HepG2 (cell line): Measurements from ENCODE around the gene DCP2. TPM values are rescaled to one million over a fixed set of nuclear protein-coding genes. Genes with fewer than 3 reads are reported as not detected.

ENCODE experiments used
- NFKB2 ChIP-seq: sonication (generic); formaldehyde crosslinking; IDR thresholded peaks from 2 replicates; pipeline ENCODE4 v1.4.0; 2020; ENCODE audit warnings: missing genetic modification reagents, borderline replicate concordance
- SIN3B ChIP-seq: fragments of 150-350 bp; IDR thresholded peaks from 2 replicates; pipeline ENCODE4 v1.6.1; 2014; ENCODE audit warnings: low read length
- ZNF317 ChIP-seq: sonication (generic); formaldehyde crosslinking; IDR thresholded peaks from 2 replicates; pipeline ENCODE4 v1.5.0; 2020; ENCODE audit warnings: mild to moderate bottlenecking, missing genetic modification reagents
- ZNF619 ChIP-seq: sonication (generic); formaldehyde crosslinking; IDR thresholded peaks from 2 replicates; pipeline ENCODE4 v1.4.0; 2020; ENCODE audit warnings: mild to moderate bottlenecking, missing genetic modification reagents
- ZNF766 ChIP-seq: sonication (generic); formaldehyde crosslinking; IDR thresholded peaks from 2 replicates; pipeline ENCODE4 v1.5.0; 2020; ENCODE audit warnings: missing genetic modification reagents, borderline replicate concordance
- polyA plus RNA-seq, 8 experiments: library from polyadenylated mRNA; depleted of rRNA in 3 of 8; stranded (reverse) in 7 of 8; unstranded in 1 of 8; fragments of >200 nt; fragmentation: Illumina TruSeq in 4 of 8; extraction: Trizol in 4 of 8; gene quantifications; 2 replicates each; pipeline versions ENCODE4 v1.2.1 to v1.2.3, GENCODE V29; 2011 to 2016; ENCODE audit warnings: low read depth in 4 of 8, missing spikeins in 1 of 8, mixed read lengths in 1 of 8; ENCODE audit not compliant: insufficient read depth in 1 of 8
- total RNA-seq, 5 experiments: library from RNA; depleted of rRNA; stranded (reverse); fragments of >200 nt; fragmentation: Illumina TruSeq; extraction: Trizol; gene quantifications; 2 replicates each; pipeline ENCODE4 v1.2.3, GENCODE V29; 2016; ENCODE audit warnings: low read depth in 1 of 5
- TF ChIP-seq, protein P1 (sequence below): IDR thresholded peaks from 2 replicates; pipeline ENCODE4 v1.6.1; 2016; ENCODE audit warnings: missing compliant biosample characterization, missing genetic modification reagents, borderline replicate concordance
- TF ChIP-seq, protein P2 (sequence below): sonication (generic); formaldehyde crosslinking; IDR thresholded peaks from 2 replicates; pipeline ENCODE4 v1.4.0; 2020; ENCODE audit warnings: low read depth, missing genetic modification reagents
- TF ChIP-seq, protein P3 (sequence below): sonication (generic); formaldehyde crosslinking; IDR thresholded peaks from 2 replicates; pipeline ENCODE4 v1.4.0; 2020; ENCODE audit warnings: missing genetic modification reagents
- TF ChIP-seq, protein P4 (sequence below): IDR thresholded peaks from 2 replicates; pipeline ENCODE4 v1.6.1; 2016; ENCODE audit warnings: mild to moderate bottlenecking
- TF ChIP-seq, protein P5 (sequence below): IDR thresholded peaks from 2 replicates; pipeline ENCODE4 v1.6.1; 2016; ENCODE audit warnings: low read depth, missing genetic modification reagents, missing compliant biosample characterization
- TF ChIP-seq, protein P6 (sequence below): sonication (generic); formaldehyde crosslinking; conservative IDR thresholded peaks from 2 replicates; pipeline ENCODE4 v1.4.0; 2020; ENCODE audit warnings: mild to moderate bottlenecking, missing genetic modification reagents, moderate library complexity

DCP2 gene
- total and polyA plus RNA-seq, 2 of the 13 experiments (the other 11 are each of a cell fraction or from before 2014, with no cell fraction given): 16.2 to 63.4 TPM

DNA sequence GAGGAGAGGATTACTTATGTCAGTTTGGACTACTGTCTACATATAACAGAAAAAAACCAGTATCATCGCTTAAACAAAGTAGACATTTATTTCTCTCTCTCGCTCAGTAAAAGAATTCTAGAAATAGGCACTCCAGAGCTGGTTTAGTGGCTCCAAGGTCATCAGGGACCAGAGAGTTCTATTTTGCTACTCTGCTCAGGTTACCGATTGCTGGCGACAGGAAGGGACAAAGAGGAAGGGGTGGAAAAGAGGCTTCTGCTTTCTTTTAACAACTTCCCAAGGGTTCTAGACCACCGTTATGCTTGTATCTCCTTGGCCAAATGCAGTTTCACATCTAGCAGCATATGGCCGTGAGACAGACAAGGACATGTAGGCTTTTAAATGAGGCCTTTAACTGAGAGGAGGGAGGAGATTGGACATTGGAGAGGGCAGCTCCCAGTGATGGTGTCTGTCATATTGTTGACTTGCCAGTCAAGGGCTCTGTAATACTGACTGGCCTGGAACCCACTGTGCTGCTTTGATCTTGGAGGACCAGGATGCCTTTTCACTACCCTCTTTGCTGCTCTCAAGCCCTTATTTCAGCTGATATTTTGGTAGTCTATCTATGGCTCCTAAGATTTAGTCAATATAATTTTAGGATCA lies 15.6 kb upstream of the DCP2 start (continued):
- TF ChIP-seq, protein P1, sequence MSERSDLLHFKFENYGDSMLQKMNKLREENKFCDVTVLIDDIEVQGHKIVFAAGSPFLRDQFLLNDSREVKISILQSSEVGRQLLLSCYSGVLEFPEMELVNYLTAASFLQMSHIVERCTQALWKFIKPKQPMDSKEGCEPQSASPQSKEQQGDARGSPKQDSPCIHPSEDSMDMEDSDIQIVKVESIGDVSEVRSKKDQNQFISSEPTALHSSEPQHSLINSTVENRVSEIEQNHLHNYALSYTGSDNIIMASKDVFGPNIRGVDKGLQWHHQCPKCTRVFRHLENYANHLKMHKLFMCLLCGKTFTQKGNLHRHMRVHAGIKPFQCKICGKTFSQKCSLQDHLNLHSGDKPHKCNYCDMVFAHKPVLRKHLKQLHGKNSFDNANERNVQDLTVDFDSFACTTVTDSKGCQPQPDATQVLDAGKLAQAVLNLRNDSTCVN: peak; percentile 94
- no peak for TF ChIP-seq ZNF766 (CRISPR knock-in tag)
- peak; percentile 93 for TF ChIP-seq ZNF317 (CRISPR knock-in tag)
- TF ChIP-seq, protein P2, sequence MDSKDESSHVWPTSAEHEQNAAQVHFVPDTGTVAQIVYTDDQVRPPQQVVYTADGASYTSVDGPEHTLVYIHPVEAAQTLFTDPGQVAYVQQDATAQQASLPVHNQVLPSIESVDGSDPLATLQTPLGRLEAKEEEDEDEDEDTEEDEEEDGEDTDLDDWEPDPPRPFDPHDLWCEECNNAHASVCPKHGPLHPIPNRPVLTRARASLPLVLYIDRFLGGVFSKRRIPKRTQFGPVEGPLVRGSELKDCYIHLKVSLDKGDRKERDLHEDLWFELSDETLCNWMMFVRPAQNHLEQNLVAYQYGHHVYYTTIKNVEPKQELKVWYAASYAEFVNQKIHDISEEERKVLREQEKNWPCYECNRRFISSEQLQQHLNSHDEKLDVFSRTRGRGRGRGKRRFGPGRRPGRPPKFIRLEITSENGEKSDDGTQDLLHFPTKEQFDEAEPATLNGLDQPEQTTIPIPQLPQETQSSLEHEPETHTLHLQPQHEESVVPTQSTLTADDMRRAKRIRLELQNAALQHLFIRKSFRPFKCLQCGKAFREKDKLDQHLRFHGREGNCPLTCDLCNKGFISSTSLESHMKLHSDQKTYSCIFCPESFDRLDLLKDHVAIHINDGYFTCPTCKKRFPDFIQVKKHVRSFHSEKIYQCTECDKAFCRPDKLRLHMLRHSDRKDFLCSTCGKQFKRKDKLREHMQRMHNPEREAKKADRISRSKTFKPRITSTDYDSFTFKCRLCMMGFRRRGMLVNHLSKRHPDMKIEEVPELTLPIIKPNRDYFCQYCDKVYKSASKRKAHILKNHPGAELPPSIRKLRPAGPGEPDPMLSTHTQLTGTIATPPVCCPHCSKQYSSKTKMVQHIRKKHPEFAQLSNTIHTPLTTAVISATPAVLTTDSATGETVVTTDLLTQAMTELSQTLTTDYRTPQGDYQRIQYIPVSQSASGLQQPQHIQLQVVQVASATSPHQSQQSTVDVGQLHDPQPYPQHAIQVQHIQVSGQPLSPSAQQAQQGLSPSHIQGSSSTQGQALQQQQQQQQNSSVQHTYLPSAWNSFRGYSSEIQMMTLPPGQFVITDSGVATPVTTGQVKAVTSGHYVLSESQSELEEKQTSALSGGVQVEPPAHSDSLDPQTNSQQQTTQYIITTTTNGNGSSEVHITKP (CRISPR knock-in tag): peak; percentile 63; the same call in 1 of the 2 replicates
- TF ChIP-seq, protein P3, sequence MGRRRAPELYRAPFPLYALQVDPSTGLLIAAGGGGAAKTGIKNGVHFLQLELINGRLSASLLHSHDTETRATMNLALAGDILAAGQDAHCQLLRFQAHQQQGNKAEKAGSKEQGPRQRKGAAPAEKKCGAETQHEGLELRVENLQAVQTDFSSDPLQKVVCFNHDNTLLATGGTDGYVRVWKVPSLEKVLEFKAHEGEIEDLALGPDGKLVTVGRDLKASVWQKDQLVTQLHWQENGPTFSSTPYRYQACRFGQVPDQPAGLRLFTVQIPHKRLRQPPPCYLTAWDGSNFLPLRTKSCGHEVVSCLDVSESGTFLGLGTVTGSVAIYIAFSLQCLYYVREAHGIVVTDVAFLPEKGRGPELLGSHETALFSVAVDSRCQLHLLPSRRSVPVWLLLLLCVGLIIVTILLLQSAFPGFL (CRISPR knock-in tag): no peak
- TF ChIP-seq NFKB2: no peak
- TF ChIP-seq ZNF619 (CRISPR knock-in tag): no peak
- no peak for TF ChIP-seq SIN3B
- TF ChIP-seq, protein P4, sequence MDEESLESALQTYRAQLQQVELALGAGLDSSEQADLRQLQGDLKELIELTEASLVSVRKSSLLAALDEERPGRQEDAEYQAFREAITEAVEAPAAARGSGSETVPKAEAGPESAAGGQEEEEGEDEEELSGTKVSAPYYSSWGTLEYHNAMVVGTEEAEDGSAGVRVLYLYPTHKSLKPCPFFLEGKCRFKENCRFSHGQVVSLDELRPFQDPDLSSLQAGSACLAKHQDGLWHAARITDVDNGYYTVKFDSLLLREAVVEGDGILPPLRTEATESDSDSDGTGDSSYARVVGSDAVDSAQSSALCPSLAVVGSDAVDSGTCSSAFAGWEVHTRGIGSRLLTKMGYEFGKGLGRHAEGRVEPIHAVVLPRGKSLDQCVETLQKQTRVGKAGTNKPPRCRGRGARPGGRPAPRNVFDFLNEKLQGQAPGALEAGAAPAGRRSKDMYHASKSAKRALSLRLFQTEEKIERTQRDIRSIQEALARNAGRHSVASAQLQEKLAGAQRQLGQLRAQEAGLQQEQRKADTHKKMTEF: 0 out of 2 replicates have a peak, but pooled peaks have one; percentile 25
- TF ChIP-seq, protein P5, sequence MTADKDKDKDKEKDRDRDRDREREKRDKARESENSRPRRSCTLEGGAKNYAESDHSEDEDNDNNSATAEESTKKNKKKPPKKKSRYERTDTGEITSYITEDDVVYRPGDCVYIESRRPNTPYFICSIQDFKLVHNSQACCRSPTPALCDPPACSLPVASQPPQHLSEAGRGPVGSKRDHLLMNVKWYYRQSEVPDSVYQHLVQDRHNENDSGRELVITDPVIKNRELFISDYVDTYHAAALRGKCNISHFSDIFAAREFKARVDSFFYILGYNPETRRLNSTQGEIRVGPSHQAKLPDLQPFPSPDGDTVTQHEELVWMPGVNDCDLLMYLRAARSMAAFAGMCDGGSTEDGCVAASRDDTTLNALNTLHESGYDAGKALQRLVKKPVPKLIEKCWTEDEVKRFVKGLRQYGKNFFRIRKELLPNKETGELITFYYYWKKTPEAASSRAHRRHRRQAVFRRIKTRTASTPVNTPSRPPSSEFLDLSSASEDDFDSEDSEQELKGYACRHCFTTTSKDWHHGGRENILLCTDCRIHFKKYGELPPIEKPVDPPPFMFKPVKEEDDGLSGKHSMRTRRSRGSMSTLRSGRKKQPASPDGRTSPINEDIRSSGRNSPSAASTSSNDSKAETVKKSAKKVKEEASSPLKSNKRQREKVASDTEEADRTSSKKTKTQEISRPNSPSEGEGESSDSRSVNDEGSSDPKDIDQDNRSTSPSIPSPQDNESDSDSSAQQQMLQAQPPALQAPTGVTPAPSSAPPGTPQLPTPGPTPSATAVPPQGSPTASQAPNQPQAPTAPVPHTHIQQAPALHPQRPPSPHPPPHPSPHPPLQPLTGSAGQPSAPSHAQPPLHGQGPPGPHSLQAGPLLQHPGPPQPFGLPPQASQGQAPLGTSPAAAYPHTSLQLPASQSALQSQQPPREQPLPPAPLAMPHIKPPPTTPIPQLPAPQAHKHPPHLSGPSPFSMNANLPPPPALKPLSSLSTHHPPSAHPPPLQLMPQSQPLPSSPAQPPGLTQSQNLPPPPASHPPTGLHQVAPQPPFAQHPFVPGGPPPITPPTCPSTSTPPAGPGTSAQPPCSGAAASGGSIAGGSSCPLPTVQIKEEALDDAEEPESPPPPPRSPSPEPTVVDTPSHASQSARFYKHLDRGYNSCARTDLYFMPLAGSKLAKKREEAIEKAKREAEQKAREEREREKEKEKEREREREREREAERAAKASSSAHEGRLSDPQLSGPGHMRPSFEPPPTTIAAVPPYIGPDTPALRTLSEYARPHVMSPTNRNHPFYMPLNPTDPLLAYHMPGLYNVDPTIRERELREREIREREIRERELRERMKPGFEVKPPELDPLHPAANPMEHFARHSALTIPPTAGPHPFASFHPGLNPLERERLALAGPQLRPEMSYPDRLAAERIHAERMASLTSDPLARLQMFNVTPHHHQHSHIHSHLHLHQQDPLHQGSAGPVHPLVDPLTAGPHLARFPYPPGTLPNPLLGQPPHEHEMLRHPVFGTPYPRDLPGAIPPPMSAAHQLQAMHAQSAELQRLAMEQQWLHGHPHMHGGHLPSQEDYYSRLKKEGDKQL (CRISPR knock-in tag): no peak
- TF ChIP-seq, protein P6, sequence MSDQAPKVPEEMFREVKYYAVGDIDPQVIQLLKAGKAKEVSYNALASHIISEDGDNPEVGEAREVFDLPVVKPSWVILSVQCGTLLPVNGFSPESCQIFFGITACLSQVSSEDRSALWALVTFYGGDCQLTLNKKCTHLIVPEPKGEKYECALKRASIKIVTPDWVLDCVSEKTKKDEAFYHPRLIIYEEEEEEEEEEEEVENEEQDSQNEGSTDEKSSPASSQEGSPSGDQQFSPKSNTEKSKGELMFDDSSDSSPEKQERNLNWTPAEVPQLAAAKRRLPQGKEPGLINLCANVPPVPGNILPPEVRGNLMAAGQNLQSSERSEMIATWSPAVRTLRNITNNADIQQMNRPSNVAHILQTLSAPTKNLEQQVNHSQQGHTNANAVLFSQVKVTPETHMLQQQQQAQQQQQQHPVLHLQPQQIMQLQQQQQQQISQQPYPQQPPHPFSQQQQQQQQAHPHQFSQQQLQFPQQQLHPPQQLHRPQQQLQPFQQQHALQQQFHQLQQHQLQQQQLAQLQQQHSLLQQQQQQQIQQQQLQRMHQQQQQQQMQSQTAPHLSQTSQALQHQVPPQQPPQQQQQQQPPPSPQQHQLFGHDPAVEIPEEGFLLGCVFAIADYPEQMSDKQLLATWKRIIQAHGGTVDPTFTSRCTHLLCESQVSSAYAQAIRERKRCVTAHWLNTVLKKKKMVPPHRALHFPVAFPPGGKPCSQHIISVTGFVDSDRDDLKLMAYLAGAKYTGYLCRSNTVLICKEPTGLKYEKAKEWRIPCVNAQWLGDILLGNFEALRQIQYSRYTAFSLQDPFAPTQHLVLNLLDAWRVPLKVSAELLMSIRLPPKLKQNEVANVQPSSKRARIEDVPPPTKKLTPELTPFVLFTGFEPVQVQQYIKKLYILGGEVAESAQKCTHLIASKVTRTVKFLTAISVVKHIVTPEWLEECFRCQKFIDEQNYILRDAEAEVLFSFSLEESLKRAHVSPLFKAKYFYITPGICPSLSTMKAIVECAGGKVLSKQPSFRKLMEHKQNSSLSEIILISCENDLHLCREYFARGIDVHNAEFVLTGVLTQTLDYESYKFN (CRISPR knock-in tag): 0 out of 2 replicates have a peak, but pooled peaks have one; percentile 20
